GM13977 (cell line): ENCODE measurements around the gene SOCS7.

Source experiments
- DNase-seq: peaks from one replicate; pipeline ENCODE4 v3.0.0; 2012; ENCODE audit warnings: low spot score
- in situ Hi-C: fragments of 300-500 bp; cut with MboI; formaldehyde crosslinking; loops from one replicate; pipeline ENCODE4 v1.12.0; 2022; ENCODE audit warnings: low sequenced_read_pairs, low pct_unique_long_range_greater_than_20kb, mixed read lengths, inconsistent platforms; ENCODE audit not compliant: unreplicated experiment
- TF ChIP-seq, protein P1 (sequence below): IDR thresholded peaks from 2 replicates; pipeline ENCODE4 v1.5.1; 2012; ENCODE audit warnings: mild to moderate bottlenecking, control low read depth; ENCODE audit not compliant: insufficient read depth; ENCODE audit errors: extremely low read depth, missing control alignments

The SOCS7 gene

GRCh38 chr17:38429476-38430100 lies 77.9 kb downstream of the SOCS7 start:
- no peak for DNase-seq
- in situ Hi-C loops = loop anchor here (10.0 kb wide), 1 partner anchor 55 kb away; no protein-coding TSS in a partner anchor
- TF ChIP-seq, protein P1, sequence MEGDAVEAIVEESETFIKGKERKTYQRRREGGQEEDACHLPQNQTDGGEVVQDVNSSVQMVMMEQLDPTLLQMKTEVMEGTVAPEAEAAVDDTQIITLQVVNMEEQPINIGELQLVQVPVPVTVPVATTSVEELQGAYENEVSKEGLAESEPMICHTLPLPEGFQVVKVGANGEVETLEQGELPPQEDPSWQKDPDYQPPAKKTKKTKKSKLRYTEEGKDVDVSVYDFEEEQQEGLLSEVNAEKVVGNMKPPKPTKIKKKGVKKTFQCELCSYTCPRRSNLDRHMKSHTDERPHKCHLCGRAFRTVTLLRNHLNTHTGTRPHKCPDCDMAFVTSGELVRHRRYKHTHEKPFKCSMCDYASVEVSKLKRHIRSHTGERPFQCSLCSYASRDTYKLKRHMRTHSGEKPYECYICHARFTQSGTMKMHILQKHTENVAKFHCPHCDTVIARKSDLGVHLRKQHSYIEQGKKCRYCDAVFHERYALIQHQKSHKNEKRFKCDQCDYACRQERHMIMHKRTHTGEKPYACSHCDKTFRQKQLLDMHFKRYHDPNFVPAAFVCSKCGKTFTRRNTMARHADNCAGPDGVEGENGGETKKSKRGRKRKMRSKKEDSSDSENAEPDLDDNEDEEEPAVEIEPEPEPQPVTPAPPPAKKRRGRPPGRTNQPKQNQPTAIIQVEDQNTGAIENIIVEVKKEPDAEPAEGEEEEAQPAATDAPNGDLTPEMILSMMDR = no peak

- DNase-seq = no peak
- in situ Hi-C loops = loop anchor here (10.0 kb wide), 1 partner anchor 54 kb away; no protein-coding TSS in a partner anchor
- TF ChIP-seq, protein P1 = no peak
Observed at GRCh38 chr17:38430316-38430715, 78.7 kb downstream of the SOCS7 start.

- in situ Hi-C loops = loop anchor here (10.0 kb wide), 1 partner anchor 54 kb away; no protein-coding TSS in a partner anchor
- TF ChIP-seq, protein P1 = no peak
Observed at GRCh38 chr17:38430822-38431221, 79.2 kb downstream of the SOCS7 start.

GRCh38 chr17:38431346-38432145 lies 79.9 kb downstream of the SOCS7 start:
- DNase-seq = no peak
- TF ChIP-seq, protein P1 = no peak
- in situ Hi-C loops = loop anchor here (10.0 kb wide), 1 partner anchor 53 kb away; no protein-coding TSS in a partner anchor

More at GRCh38 chr17:38430822-38431221, 79.2 kb downstream of the SOCS7 start:
- no peak for DNase-seq

GRCh38 chr17:38434178-38434665 lies 82.6 kb downstream of the SOCS7 start:
- in situ Hi-C loops = loop anchor here (10.0 kb wide), 1 partner anchor 51 kb away; no protein-coding TSS in a partner anchor
- TF ChIP-seq, protein P1 = no peak
- DNase-seq = no peak

- in situ Hi-C loops = loop anchor here (10.0 kb wide), 1 partner anchor 49 kb away; no protein-coding TSS in a partner anchor
- TF ChIP-seq, protein P1 = no peak
- DNase-seq = no peak
Observed at GRCh38 chr17:38435795-38436194, 84.2 kb downstream of the SOCS7 start.
